Activated T-cell treated with anti-CD3 and anti-CD28 coated beads for 1 hour (primary cell): Measurements from ENCODE around the gene UGT1A7.
"Not testable (repeated sequence)": the region's sequence is repeated elsewhere in the genome, so short reads cannot be mapped to it uniquely, and the experiment has no call there.

Experiments used
- DNase-seq: peaks from one replicate; pipeline ENCODE4 v3.0.0-alpha.2; 2020; ENCODE audit warnings: low read depth

Gene UGT1A7

GRCh38 chr2:233680361-233681045 is 1.2 kb upstream of the UGT1A7 start:
- DNase-seq, result no peak

- DNase-seq, result no peak
Observed at GRCh38 chr2:233684640-233685039, 2.9 kb downstream of the UGT1A7 start.

GRCh38 chr2:233686928-233687327 is 5.2 kb downstream of the UGT1A7 start:
- DNase-seq, result no peak

GRCh38 chr2:233688341-233688740 is 6.6 kb downstream of the UGT1A7 start:
- DNase-seq, result no peak

- DNase-seq, result no peak
Observed at GRCh38 chr2:233689031-233689430, 7.3 kb downstream of the UGT1A7 start.

GRCh38 chr2:233689501-233689900 is 7.8 kb downstream of the UGT1A7 start:
- no peak for DNase-seq

GRCh38 chr2:233690444-233690843 is 8.7 kb downstream of the UGT1A7 start:
- DNase-seq, result no peak

- DNase-seq, result no peak
Observed at GRCh38 chr2:233691443-233692433, 10.0 kb downstream of the UGT1A7 start.

- no peak for DNase-seq
Observed at GRCh38 chr2:233692648-233693047, 10.9 kb downstream of the UGT1A7 start, which contains the start of gene UGT1A6. Gene UGT1A6, plus strand, starts transcription at chr2:233692890. Its CDS starts 115 bp downstream, at chr2:233693005.

GRCh38 chr2:233693963-233694362 is 12.3 kb downstream of the UGT1A7 start:
- DNase-seq, result no peak

GRCh38 chr2:233698740-233699139 is 17.0 kb downstream of the UGT1A7 start:
- DNase-seq, result no peak

GRCh38 chr2:233699424-233700027 is 17.8 kb downstream of the UGT1A7 start:
- no peak for DNase-seq

GRCh38 chr2:233700028-233700635 is 18.4 kb downstream of the UGT1A7 start:
- no peak for DNase-seq

- not testable (repeated sequence) for DNase-seq
Observed at GRCh38 chr2:233700842-233701241, 19.1 kb downstream of the UGT1A7 start.

- no peak for DNase-seq
Observed at GRCh38 chr2:233702238-233702637, 20.5 kb downstream of the UGT1A7 start.

- no peak for DNase-seq
Observed at GRCh38 chr2:233705911-233706506, 24.3 kb downstream of the UGT1A7 start.

GRCh38 chr2:233706720-233707119 is 25.0 kb downstream of the UGT1A7 start:
- DNase-seq, result no peak

GRCh38 chr2:233707940-233708644 is 26.4 kb downstream of the UGT1A7 start:
- no peak for DNase-seq

GRCh38 chr2:233708942-233709341 is 27.2 kb downstream of the UGT1A7 start:
- DNase-seq, result no peak

GRCh38 chr2:233711312-233712008 is 29.8 kb downstream of the UGT1A7 start:
- peak; percentile 66 for DNase-seq
